Memory B cell (primary cell): ENCODE results near the gene MAP2K4.
"Not testable (repeated sequence)": the region's sequence is repeated elsewhere in the genome, so short reads cannot be mapped to it uniquely, and the experiment has no call there.

Experiments used
- ATAC-seq: fragments of 150-1000 bp; cut with Tn5 transposase; 2 replicates; pipeline ENCODE4 v1.10.0; 2021; ENCODE audit warnings: low read depth, mild to moderate bottlenecking, moderate library complexity
- DNase-seq, 2 donors: peaks; one replicate each; pipeline ENCODE4 v3.0.0; 2022; ENCODE audit warnings: low spot score in 2 of 2
- H3K27ac Mint-ChIP-seq: one replicate; pipeline ENCODE4 v1.8.0; 2022; ENCODE audit warnings: mild to moderate bottlenecking, moderate library complexity, mixed read lengths
- H3K27me3 Mint-ChIP-seq: one replicate; pipeline ENCODE4 v1.8.0; 2022; ENCODE audit warnings: mixed read lengths
- H3K36me3 Mint-ChIP-seq: one replicate; pipeline ENCODE4 v1.8.0; 2022; ENCODE audit warnings: mild to moderate bottlenecking, mixed read lengths
- H3K4me1 Mint-ChIP-seq: one replicate; pipeline ENCODE4 v1.8.0; 2022; ENCODE audit warnings: mixed read lengths
- H3K4me3 Mint-ChIP-seq: one replicate; pipeline ENCODE4 v1.8.0; 2022; ENCODE audit warnings: mild to moderate bottlenecking, moderate library complexity, mixed read lengths
- H3K9me3 Mint-ChIP-seq: one replicate; pipeline ENCODE4 v1.8.0; 2022; ENCODE audit warnings: mixed read lengths

MAP2K4 gene

GRCh38 chr17:12118617-12119016 is 97.9 kb downstream of the MAP2K4 start:
- ATAC-seq (no peak), DNase-seq (no peak)
- Mint-ChIP-seq H3K4me3 (no peak overlapping the region), H3K36me3 (peaks cover 42% of the 10 kb centered on the region), H3K9me3 (peaks cover 1% of the 10 kb centered on the region), H3K27me3 (no peaks in the 10 kb centered on the region), H3K4me1 (no peaks in the 10 kb centered on the region), H3K27ac (no peak overlapping the region)

- ATAC-seq (no peak), DNase-seq (no peak)
- Mint-ChIP-seq H3K4me3 (no peak overlapping the region), H3K9me3 (peaks cover 6% of the 10 kb centered on the region), H3K27me3 (no peaks in the 10 kb centered on the region), H3K36me3 (peaks cover 55% of the 10 kb centered on the region), H3K4me1 (no peaks in the 10 kb centered on the region), H3K27ac (no peak overlapping the region)
Measured at GRCh38 chr17:12122075-12122474, 101.4 kb downstream of the MAP2K4 start.

DNA sequence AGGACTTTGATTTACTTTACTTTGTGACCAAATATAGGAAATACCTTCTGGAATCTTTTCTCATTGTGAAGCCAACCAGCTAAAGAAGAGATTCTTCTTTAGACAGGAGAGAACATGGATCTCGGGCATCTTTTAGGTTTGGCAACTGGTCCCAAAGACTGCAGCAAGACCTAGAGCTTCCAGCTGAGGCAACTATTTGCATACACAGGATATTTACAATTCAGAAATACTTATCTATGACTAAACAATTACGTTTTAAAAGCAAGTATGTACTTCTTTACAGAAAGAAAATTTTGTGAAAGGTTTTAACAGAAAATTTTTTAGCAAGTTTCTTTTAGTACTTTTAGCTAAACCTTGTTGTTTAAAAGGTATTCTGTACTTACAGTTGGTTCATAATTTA is 106.5 kb downstream of the MAP2K4 start:
- DNase-seq (no peak), ATAC-seq (no peak)
- H3K4me3 Mint-ChIP-seq: no peak overlapping the region
- H3K9me3 Mint-ChIP-seq: peaks cover 6% of the 10 kb centered on the region
- H3K36me3 Mint-ChIP-seq: peaks cover 61% of the 10 kb centered on the region
- no peak overlapping the region for H3K27ac Mint-ChIP-seq
- no peaks in the 10 kb centered on the region for H3K4me1 Mint-ChIP-seq
- H3K27me3 Mint-ChIP-seq: no peaks in the 10 kb centered on the region

GRCh38 chr17:12127667-12128066 is 107.0 kb downstream of the MAP2K4 start:
- Mint-ChIP-seq H3K4me1 (no peaks in the 10 kb centered on the region), H3K27ac (no peak overlapping the region), H3K4me3 (no peak overlapping the region), H3K36me3 (peaks cover 64% of the 10 kb centered on the region), H3K9me3 (peaks cover 6% of the 10 kb centered on the region), H3K27me3 (no peaks in the 10 kb centered on the region)
- ATAC-seq: no peak
- DNase-seq: no peak

DNA sequence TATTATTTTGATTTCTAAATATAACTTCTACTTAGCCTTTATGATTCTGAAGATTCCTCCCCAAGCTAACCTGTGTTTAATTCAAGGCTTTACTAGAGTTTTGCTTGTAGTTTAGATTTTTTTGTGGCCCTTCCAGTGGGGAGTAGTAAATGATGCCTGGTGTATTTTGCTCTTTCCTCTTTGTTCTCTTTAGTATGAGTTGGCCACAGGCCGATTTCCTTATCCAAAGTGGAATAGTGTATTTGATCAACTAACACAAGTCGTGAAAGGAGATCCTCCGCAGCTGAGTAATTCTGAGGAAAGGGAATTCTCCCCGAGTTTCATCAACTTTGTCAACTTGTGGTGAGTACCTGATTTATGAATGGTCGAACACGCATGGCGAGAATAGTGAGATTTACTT is 108.3 kb downstream of the MAP2K4 start:
- Mint-ChIP-seq H3K4me3 (no peak overlapping the region), H3K27me3 (no peaks in the 10 kb centered on the region), H3K27ac (no peak overlapping the region), H3K9me3 (peaks cover 4% of the 10 kb centered on the region), H3K4me1 (no peaks in the 10 kb centered on the region), H3K36me3 (peaks cover 65% of the 10 kb centered on the region)
- DNase-seq (no peak), ATAC-seq (no peak)

GRCh38 chr17:12133183-12133582 is 112.5 kb downstream of the MAP2K4 start:
- Mint-ChIP-seq H3K9me3 (peaks cover 8% of the 10 kb centered on the region), H3K27ac (no peak overlapping the region), H3K27me3 (no peaks in the 10 kb centered on the region), H3K4me1 (no peaks in the 10 kb centered on the region), H3K36me3 (peaks cover 60% of the 10 kb centered on the region), H3K4me3 (no peak overlapping the region)
- no peak for ATAC-seq
- DNase-seq: no peak

- Mint-ChIP-seq H3K9me3 (peaks cover 8% of the 10 kb centered on the region), H3K36me3 (peaks cover 60% of the 10 kb centered on the region), H3K4me1 (no peaks in the 10 kb centered on the region), H3K4me3 (no peak overlapping the region), H3K27ac (no peak overlapping the region), H3K27me3 (no peaks in the 10 kb centered on the region)
- DNase-seq: no peak
- ATAC-seq: no peak
Measured at GRCh38 chr17:12134101-12134500, 113.4 kb downstream of the MAP2K4 start.

- Mint-ChIP-seq H3K9me3 (peaks cover 8% of the 10 kb centered on the region), H3K4me3 (no peak overlapping the region), H3K27me3 (no peaks in the 10 kb centered on the region), H3K4me1 (no peaks in the 10 kb centered on the region), H3K27ac (no peak overlapping the region), H3K36me3 (peaks cover 56% of the 10 kb centered on the region)
- DNase-seq (no peak), ATAC-seq (no peak)
Measured at GRCh38 chr17:12134587-12134986, 113.9 kb downstream of the MAP2K4 start.

GRCh38 chr17:12136243-12136642 is 115.6 kb downstream of the MAP2K4 start:
- H3K9me3 Mint-ChIP-seq: peaks cover 8% of the 10 kb centered on the region
- peaks cover 62% of the 10 kb centered on the region for H3K36me3 Mint-ChIP-seq
- H3K4me1 Mint-ChIP-seq: no peaks in the 10 kb centered on the region
- H3K27ac Mint-ChIP-seq: no peak overlapping the region
- no peak overlapping the region for H3K4me3 Mint-ChIP-seq
- no peaks in the 10 kb centered on the region for H3K27me3 Mint-ChIP-seq
- no peak for DNase-seq
- ATAC-seq: no peak

- Mint-ChIP-seq H3K9me3 (peaks cover 8% of the 10 kb centered on the region), H3K27me3 (no peaks in the 10 kb centered on the region), H3K4me3 (no peak overlapping the region), H3K27ac (no peak overlapping the region), H3K4me1 (no peaks in the 10 kb centered on the region), H3K36me3 (peaks cover 66% of the 10 kb centered on the region)
- DNase-seq: no peak
- no peak for ATAC-seq
Measured at GRCh38 chr17:12136646-12137045, 116.0 kb downstream of the MAP2K4 start.

GRCh38 chr17:12137859-12138258 is 117.2 kb downstream of the MAP2K4 start:
- no peaks in the 10 kb centered on the region for H3K4me1 Mint-ChIP-seq
- no peaks in the 10 kb centered on the region for H3K27me3 Mint-ChIP-seq
- peaks cover 8% of the 10 kb centered on the region for H3K9me3 Mint-ChIP-seq
- H3K27ac Mint-ChIP-seq: no peak overlapping the region
- DNase-seq: no peak
- no peak overlapping the region for H3K4me3 Mint-ChIP-seq
- ATAC-seq: no peak
- H3K36me3 Mint-ChIP-seq: peaks cover 66% of the 10 kb centered on the region

DNA sequence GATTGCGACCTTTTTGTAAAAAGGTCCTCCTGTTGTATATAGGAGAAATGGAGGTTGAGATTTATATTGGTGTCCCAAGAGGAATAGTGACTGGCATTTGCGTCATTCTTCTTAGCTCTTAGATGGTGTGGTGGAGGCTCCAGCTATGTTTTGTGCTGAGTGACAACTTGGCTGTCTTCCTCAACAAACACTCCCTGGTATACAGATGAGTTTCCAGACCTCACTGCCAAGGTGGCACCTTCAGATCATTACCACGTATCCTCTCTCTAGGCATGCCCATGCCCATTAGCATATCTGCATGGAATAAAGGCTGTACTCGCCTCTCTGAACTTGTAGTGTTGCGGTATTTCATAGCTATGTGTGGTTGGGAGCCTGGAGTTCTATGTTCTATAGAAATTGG is 120.0 kb downstream of the MAP2K4 start:
- H3K4me1 Mint-ChIP-seq: no peaks in the 10 kb centered on the region
- ATAC-seq: no peak
- peaks cover 65% of the 10 kb centered on the region for H3K36me3 Mint-ChIP-seq
- no peaks in the 10 kb centered on the region for H3K27me3 Mint-ChIP-seq
- no peak overlapping the region for H3K27ac Mint-ChIP-seq
- DNase-seq: no peak
- no peak overlapping the region for H3K4me3 Mint-ChIP-seq
- peaks cover 8% of the 10 kb centered on the region for H3K9me3 Mint-ChIP-seq

DNA sequence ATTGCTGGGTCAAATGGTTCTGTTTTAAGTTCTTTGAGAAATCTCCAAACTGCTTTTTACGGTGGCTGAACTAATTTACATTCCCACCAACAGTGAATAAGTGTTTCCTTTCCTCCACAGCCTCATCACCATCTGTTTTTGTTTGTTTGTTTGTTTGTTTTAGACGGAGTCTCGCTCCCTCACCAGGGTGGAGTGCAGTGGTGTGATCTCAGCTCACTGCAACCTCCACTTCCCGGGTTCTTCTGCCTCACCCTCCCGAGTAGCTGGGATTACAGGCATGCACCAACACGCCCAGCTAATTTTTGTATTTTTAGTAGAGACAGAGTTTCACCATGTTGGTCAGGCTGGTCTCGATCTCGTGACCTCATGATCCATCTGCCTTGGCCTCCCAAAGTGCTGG is 141.5 kb downstream of the MAP2K4 start:
- H3K27ac Mint-ChIP-seq, DNase-seq, ATAC-seq, H3K4me3 Mint-ChIP-seq, H3K4me1 Mint-ChIP-seq, H3K36me3 Mint-ChIP-seq, H3K27me3 Mint-ChIP-seq: not testable (repeated sequence)
- H3K9me3 Mint-ChIP-seq: peaks cover 13% of the 10 kb centered on the region

DNA sequence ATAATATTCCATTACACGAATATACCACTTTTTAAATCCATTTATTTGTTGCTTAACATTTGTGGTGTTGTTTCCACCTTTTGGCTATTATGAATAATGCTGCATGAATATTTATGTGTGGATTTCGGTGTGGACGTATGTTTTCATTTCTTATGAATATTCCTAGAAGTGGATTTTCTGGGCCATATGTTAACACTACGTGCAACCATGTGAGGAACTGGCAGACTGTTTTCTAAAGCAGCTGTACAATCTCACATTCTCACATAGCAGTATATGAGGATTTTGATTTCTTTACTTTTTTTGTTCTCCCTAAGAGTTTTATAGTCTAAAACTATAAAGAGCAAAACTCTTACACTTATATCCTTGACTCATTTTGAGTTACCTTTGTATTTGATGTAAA is 143.4 kb downstream of the MAP2K4 start:
- Mint-ChIP-seq H3K4me1 (no peaks in the 10 kb centered on the region), H3K36me3 (peaks cover 5% of the 10 kb centered on the region), H3K4me3 (no peak overlapping the region), H3K27ac (no peak overlapping the region), H3K9me3 (peaks cover 9% of the 10 kb centered on the region), H3K27me3 (peaks cover 2% of the 10 kb centered on the region)
- DNase-seq: no peak
- ATAC-seq: no peak

GRCh38 chr17:12178644-12179330 is 158.1 kb downstream of the MAP2K4 start:
- Mint-ChIP-seq H3K27me3 (no peaks in the 10 kb centered on the region), H3K36me3 (no peaks in the 10 kb centered on the region), H3K4me1 (no peaks in the 10 kb centered on the region), H3K4me3 (no peak overlapping the region), H3K9me3 (no peaks in the 10 kb centered on the region), H3K27ac (no peak overlapping the region)
- ATAC-seq: no peak
- no peak for DNase-seq
